Thyroid gland (tissue), 4 donors: ENCODE data around the gene DLX2. TPM values are rescaled to one million over a fixed set of nuclear protein-coding genes. Genes with fewer than 3 reads are reported as not detected.

Source experiments
- DNase-seq, 2 donors: peaks; one replicate each; pipeline ENCODE4 v3.0.0-alpha.2; 2019
- H3K27ac ChIP-seq, 3 donors: fragments of 200-600 bp; sonication (generic); 1 replicate in 2 of 3; 2 replicates in 1 of 3; pipeline ENCODE4 v1.5.1; 2016 to 2019; ENCODE audit warnings: mild to moderate bottlenecking in 1 of 3, moderate library complexity in 1 of 3
- H3K27me3 ChIP-seq: fragments of 200-600 bp; sonication (generic); one replicate; pipeline ENCODE4 v1.5.1; 2019
- H3K36me3 ChIP-seq, 2 donors: fragments of 200-600 bp; sonication (generic); one replicate each; pipeline ENCODE4 v1.5.1; 2016 to 2019
- H3K4me1 ChIP-seq, 2 donors: fragments of 200-600 bp; sonication (generic); one replicate each; pipeline ENCODE4 v1.5.1; 2017 to 2019
- H3K4me3 ChIP-seq, 3 donors: fragments of 200-600 bp; sonication (generic); replicated peaks in 1 of 3; 1 replicate in 2 of 3; 2 replicates in 1 of 3; pipeline ENCODE4 v1.5.1; 2016; ENCODE audit warnings: mild to moderate bottlenecking in 1 of 3
- H3K9me3 ChIP-seq: fragments of 200-600 bp; sonication (generic); one replicate; pipeline ENCODE4 v1.5.1; 2017
- CTCF ChIP-seq, 6 experiments: fragments of 200-600 bp in 3 of 6; fragments of 450-650 bp in 3 of 6; sonication (generic) in 3 of 6; IDR thresholded peaks; one replicate each; pipeline ENCODE4 v1.5.1; 2016 to 2019; ENCODE audit warnings: antibody characterized with exemption in 6 of 6, mild to moderate bottlenecking in 2 of 6, inconsistent platforms in 1 of 6, moderate library complexity in 1 of 6
- POLR2A ChIP-seq, 2 donors: fragments of 450-650 bp; IDR thresholded peaks; one replicate each; pipeline ENCODE4 v1.6.1; 2017; ENCODE audit warnings: antibody characterized with exemption in 2 of 2, mild to moderate bottlenecking in 2 of 2, moderate library complexity in 1 of 2
- WGBS, 2 donors: methylation state at CpG; one replicate each; pipeline ENCODE4 v1.1.5; 2017; 5-methylcytosine and 5-hydroxymethylcytosine counted together
- intact Hi-C: fragments of 100-400 bp; cut with DNase I; formaldehyde crosslinking; loops from one replicate; pipeline ENCODE4 v1.15.1; 2023
- total RNA-seq, 4 donors: library from RNA; depleted of rRNA; stranded (reverse); fragments of >200 nt; gene quantifications; one replicate each; pipeline ENCODE4 v1.2.3, GENCODE V29; 2016

The DLX2 gene
- total RNA-seq, 4 donors from 2014 or later, result 0.25 to 0.78 (median 0.40) TPM; not detected in 1

GRCh38 chr2:172092716-172093415 is 9.8 kb downstream of the DLX2 start:
- Histone ChIP-seq H3K36me3 (no peaks in the 10 kb centered on the region), H3K4me3 (no peak overlapping the region), H3K9me3 (no peaks in the 10 kb centered on the region), H3K27me3 (peaks cover 87% of the 10 kb centered on the region), H3K27ac (no peak overlapping the region), H3K4me1 (peaks cover 8 to 37% of the 10 kb centered on the region in 2 donors)
- 14 to 17% methylated on average over 19 of the region's 19 CpGs for WGBS, 2 donors
- TF ChIP-seq POLR2A (IDR thresholded peaks at IDR 0.05) (no peak), CTCF (IDR thresholded peaks at IDR 0.05) (no peak)
- no peak for DNase-seq
- intact Hi-C loops, result no loop called here

- H3K27me3 ChIP-seq, result peaks cover 87% of the 10 kb centered on the region
- H3K4me1 ChIP-seq, result peaks cover 8 to 29% of the 10 kb centered on the region in 2 donors
- intact Hi-C loops, result no loop called here
- no peak overlapping the region for H3K27ac ChIP-seq
- TF ChIP-seq CTCF (IDR thresholded peaks at IDR 0.05), result no peak
- TF ChIP-seq POLR2A (IDR thresholded peaks at IDR 0.05), result no peak
- H3K36me3 ChIP-seq, result no peaks in the 10 kb centered on the region
- no peak for DNase-seq
- 23 to 36% methylated on average over 11 of the region's 11 CpGs for WGBS, 2 donors
- H3K4me3 ChIP-seq, result no peak overlapping the region
- no peaks in the 10 kb centered on the region for H3K9me3 ChIP-seq
Measured at GRCh38 chr2:172091761-172092566, 10.7 kb downstream of the DLX2 start.

DNA sequence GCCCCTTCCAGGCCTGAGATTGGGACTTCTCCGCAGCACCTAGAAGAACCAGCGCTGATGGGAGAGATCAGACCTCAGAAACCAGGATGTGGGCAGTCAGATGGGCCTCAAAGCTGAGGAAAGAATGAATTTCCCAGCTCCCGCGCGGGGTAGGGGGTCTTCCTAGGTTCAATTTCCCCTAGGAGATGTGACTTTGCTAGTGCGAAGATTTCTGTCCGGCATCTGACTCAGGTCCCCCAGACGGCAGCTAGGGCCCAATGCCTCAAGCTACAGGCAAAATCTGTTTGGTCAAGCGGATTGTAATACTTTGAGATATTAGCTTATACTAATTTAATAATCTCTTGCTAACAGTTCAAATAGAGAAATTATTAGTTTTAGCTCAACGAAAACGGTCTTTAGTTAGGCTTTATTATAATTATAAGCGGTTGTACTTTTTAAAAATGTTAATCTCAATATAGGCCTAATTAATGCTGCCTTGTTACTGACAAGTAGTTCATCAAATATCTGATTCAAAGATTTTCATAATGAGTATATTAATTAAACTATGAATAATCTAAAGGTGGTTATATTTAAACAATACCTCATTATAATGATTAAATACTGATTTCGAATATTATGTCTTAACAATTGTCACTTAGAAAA is 11.6 kb downstream of the DLX2 start:
- TF ChIP-seq POLR2A (IDR thresholded peaks at IDR 0.05) (no peak), CTCF (IDR thresholded peaks at IDR 0.05) (no peak)
- DNase-seq, result no peak
- peaks cover 90% of the 10 kb centered on the region for H3K27me3 ChIP-seq
- no peaks in the 10 kb centered on the region for H3K9me3 ChIP-seq
- H3K36me3 ChIP-seq, result no peaks in the 10 kb centered on the region
- WGBS, 2 donors, result 26 to 37% methylated on average over 13 of the region's 13 CpGs
- peak overlapping the region in 1 of 3 donors; percentile 13 for H3K27ac ChIP-seq
- no peak overlapping the region for H3K4me3 ChIP-seq
- H3K4me1 ChIP-seq, result peaks cover 12 to 29% of the 10 kb centered on the region in 2 donors
- intact Hi-C loops, result no loop called here

DNA sequence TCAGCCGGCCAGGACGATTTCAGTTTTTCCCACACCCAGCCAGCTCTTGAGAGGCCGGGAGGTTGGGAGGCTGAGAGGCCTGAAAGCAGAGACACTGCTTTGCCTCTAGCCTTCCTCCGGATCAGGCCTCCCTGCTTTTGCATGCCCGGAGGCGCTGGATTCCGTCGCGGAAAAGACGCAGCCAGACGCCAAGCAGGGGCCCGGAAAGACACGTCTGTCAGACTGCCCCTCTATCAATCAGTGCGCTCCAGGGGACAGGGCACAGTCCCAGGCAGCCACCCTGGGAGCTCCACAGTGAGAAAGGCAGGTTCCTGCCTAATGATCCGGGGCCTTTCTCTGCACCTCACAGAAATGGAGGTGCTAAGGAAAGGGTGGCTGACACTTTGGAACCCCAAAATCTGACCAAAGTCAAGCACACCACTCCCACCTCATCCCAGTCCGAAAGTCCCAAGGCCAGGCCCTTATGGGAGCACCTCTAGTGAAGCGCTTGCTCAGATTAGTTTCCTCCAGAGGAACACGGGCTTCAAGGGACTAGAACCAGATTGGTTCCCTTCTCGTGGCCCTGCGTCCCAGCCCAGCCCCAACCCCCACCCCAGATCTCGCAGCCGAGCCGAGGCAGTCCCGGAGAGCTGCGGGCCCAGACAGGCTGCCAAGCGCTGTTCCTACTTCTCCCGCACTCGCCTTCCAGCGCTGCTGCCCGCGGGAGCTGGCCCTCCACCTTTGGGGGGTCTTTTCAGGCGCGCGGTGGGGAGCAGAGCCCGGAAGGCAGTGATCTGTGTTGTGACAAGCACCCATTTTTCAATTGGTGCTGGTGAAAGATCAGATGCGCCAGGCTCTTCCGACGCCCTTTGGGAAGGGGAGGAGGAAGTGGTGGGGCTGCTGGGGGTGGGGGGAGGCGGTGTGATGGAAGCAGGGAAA is 12.4 kb downstream of the DLX2 start:
- TF ChIP-seq CTCF (IDR thresholded peaks at IDR 0.05) (no peak), POLR2A (IDR thresholded peaks at IDR 0.05) (no peak)
- H3K9me3 ChIP-seq, result no peaks in the 10 kb centered on the region
- H3K27ac ChIP-seq, result peak overlapping the region in 1 of 3 donors; percentile 13
- no peak for DNase-seq
- intact Hi-C loops, result no loop called here
- no peak overlapping the region for H3K4me3 ChIP-seq
- peaks cover 89% of the 10 kb centered on the region for H3K27me3 ChIP-seq
- no peaks in the 10 kb centered on the region for H3K36me3 ChIP-seq
- 23% methylated on average over 11 to 20 of the region's 39 CpGs for WGBS, 2 donors
- peaks cover 17 to 30% of the 10 kb centered on the region in 2 donors for H3K4me1 ChIP-seq
